PC-3 (cell line): ENCODE results near the gene TSGA10. TPM values are rescaled to one million over a fixed set of nuclear protein-coding genes. Genes with fewer than 3 reads are reported as not detected.

ENCODE experiments used
- ATAC-seq: fragments of 200-7000 bp; cut with Tn5 transposase; 2 replicates; pipeline ENCODE4 v1.9.1; 2020; ENCODE audit warnings: mild to moderate bottlenecking, moderate library complexity
- BruUV-seq: library from RNA; stranded (reverse); fragments of 400-500 nt; replicated peaks from 2 replicates; lab custom pipeline; 2021; lab: Mats Ljungman, UMichigan
- CTCF ChIA-PET: fragments of 300-600 bp; sonication (Branson Sonifier 250); formaldehyde crosslinking; loops from one replicate; lab custom pipeline; 2022; ENCODE audit warnings: antibody characterized with exemption; lab: Charles Lee
- POLR2A ChIA-PET: fragments of 300-600 bp; sonication (Branson Sonifier 250); formaldehyde crosslinking; loops from one replicate; lab custom pipeline; 2022; ENCODE audit warnings: antibody characterized with exemption; ENCODE audit not compliant: unreplicated experiment; lab: Charles Lee
- DNase-seq: peaks from one replicate; pipeline ENCODE4 v3.0.0-alpha.2; 2015
- H2AFZ ChIP-seq: fragments of 300-600 bp; sonication (generic); 2 replicates; pipeline ENCODE4 v1.6.0; 2016; ENCODE audit warnings: antibody characterized with exemption, low read length
- H3F3A ChIP-seq: fragments of 300-600 bp; sonication (generic); one replicate; pipeline ENCODE4 v1.6.0; 2017; ENCODE audit warnings: antibody characterized with exemption, low read length, control low read depth, mild to moderate bottlenecking; ENCODE audit not compliant: unreplicated experiment
- H3K27ac ChIP-seq: fragments of 300-600 bp; sonication (generic); 2 replicates; pipeline ENCODE4 v1.5.1; 2016; ENCODE audit warnings: mild to moderate bottlenecking, low read length
- H3K27me3 ChIP-seq: fragments of 300-600 bp; sonication (generic); 2 replicates; pipeline ENCODE4 v1.6.1; 2016; ENCODE audit warnings: low read length, mixed read lengths
- H3K36me3 ChIP-seq: fragments of 300-600 bp; sonication (generic); 2 replicates; pipeline ENCODE4 v1.6.1; 2016; ENCODE audit warnings: low read depth, mixed run types, low read length, mixed read lengths
- H3K4me1 ChIP-seq: fragments of 300-600 bp; sonication (generic); 2 replicates; pipeline ENCODE4 v1.5.1; 2016; ENCODE audit warnings: low read length; ENCODE audit not compliant: insufficient read depth
- H3K4me2 ChIP-seq: fragments of 300-600 bp; sonication (generic); 2 replicates; pipeline ENCODE4 v1.6.0; 2016; ENCODE audit warnings: low read length
- H3K4me3 ChIP-seq: fragments of 300-600 bp; sonication (generic); 2 replicates; pipeline ENCODE4 v1.5.1; 2016; ENCODE audit warnings: mild to moderate bottlenecking, low read length, mixed read lengths
- H3K79me2 ChIP-seq: fragments of 300-600 bp; sonication (generic); 2 replicates; pipeline ENCODE4 v1.6.1; 2017; ENCODE audit warnings: low read length, mixed read lengths
- H3K9ac ChIP-seq: fragments of 300-600 bp; sonication (generic); 2 replicates; pipeline ENCODE4 v1.6.0; 2016; ENCODE audit warnings: mild to moderate bottlenecking, low read length
- H3K9me2 ChIP-seq: fragments of 300-600 bp; sonication (generic); replicated peaks from 2 replicates; pipeline ENCODE4 v1.6.1; 2016; ENCODE audit warnings: mixed run types, low read length, mixed read lengths
- H3K9me3 ChIP-seq: fragments of 300-600 bp; sonication (generic); 2 replicates; pipeline ENCODE4 v1.6.1; 2016; ENCODE audit warnings: low read length, mixed read lengths
- H4K20me1 ChIP-seq: fragments of 300-600 bp; sonication (generic); 2 replicates; pipeline ENCODE4 v1.6.1; 2016; ENCODE audit warnings: low read length, mixed read lengths
- EZH2 ChIP-seq: fragments of 300-600 bp; sonication (generic); IDR thresholded peaks from one replicate; pipeline ENCODE4 v1.6.1; 2017; ENCODE audit warnings: antibody characterized with exemption, mild to moderate bottlenecking, low read length; ENCODE audit not compliant: unreplicated experiment
- EZH2phosphoT487 ChIP-seq: fragments of 300-600 bp; sonication (generic); IDR thresholded peaks from 2 replicates; pipeline ENCODE4 v1.6.1; 2018; ENCODE audit warnings: mild to moderate bottlenecking, antibody characterized with exemption, low read length, borderline replicate concordance
- intact Hi-C: fragments of 100-400 bp; cut with micrococcal nuclease; formaldehyde crosslinking; loops from 2 replicates; pipeline ENCODE4 v1.9.0; 2023
- total RNA-seq: library from RNA; depleted of rRNA; stranded (reverse); fragments of >200 nt; gene quantifications from 2 replicates; pipeline ENCODE4 v1.2.3, GENCODE V29; 2014
- TF ChIP-seq, protein P1 (sequence below): fragments of 300-600 bp; sonication (generic); conservative IDR thresholded peaks from 2 replicates; pipeline ENCODE4 v1.5.1; 2017; ENCODE audit warnings: antibody characterized with exemption, low read depth, mild to moderate bottlenecking, low read length

Gene TSGA10
- total RNA-seq, 1 experiment from 2014 or later, result 8.9 TPM

DNA sequence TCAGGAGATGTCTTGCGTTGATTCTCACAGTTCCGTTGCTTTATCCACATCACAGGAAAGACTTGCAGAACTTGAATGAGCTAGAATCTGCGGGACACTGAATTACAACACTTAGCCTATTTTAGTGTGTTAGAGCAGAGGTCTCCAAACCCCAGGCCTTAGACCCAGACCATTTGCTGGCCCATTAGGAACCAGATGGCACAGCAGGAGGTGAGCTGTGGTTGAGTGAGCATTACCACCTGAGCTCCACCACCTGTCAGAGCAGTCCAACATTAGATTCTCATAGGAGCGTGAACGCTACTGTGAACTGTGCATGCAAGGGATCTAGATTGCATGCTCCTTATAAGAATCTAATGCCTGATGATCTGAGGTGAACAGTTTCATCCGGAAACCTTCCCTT lies 30.1 kb upstream of the TSGA10 start:
- no peaks in the 10 kb centered on the region for H3K27me3 ChIP-seq
- no peaks in the 10 kb centered on the region for H3F3A ChIP-seq

DNA sequence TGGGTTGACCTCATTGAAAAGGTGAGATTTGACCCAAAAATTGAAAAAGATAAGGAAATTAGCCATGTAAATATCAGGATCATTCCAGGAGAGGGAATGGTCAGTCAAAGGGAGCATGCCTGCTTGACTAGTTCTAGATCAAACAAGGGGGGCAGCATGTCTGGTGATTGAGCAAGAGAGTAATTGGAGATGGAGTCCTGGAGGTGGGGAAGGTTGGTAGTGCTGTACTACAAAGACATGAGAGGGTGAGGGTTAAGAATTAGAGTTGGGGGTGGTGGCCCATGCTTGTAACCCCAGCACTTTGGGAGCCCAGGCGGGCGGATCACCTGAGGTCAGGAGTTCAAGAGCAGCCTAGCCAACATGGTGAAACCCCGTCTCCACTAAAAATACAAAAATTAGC lies 28.3 kb upstream of the TSGA10 start:
- Histone ChIP-seq H3K27ac (no peak overlapping the region), H3K9me2 (no peaks in the 10 kb centered on the region), H3K4me3 (peak overlapping the region; percentile 99), H3K79me2 (peaks cover 95% of the 10 kb centered on the region), H3K9me3 (no peaks in the 10 kb centered on the region), H3K4me2 (peak overlapping the region; percentile 78), H3F3A (no peaks in the 10 kb centered on the region), H3K4me1 (peaks cover 11% of the 10 kb centered on the region), H3K9ac (no peak overlapping the region), H4K20me1 (no peaks in the 10 kb centered on the region), H3K36me3 (0 out of 2 replicates have a peak, but pooled peaks cover 4% of the 10 kb centered on the region), H2AFZ (no peak overlapping the region), H3K27me3 (no peaks in the 10 kb centered on the region)
- ChIA-PET CTCF (no interaction called here), POLR2A (no interaction called here)
- DNase-seq, result peak; percentile 72
- intact Hi-C loops, result no loop called here
- ATAC-seq, result no peak
- no TSS peak for BruUV-seq
- TF ChIP-seq, protein P1, sequence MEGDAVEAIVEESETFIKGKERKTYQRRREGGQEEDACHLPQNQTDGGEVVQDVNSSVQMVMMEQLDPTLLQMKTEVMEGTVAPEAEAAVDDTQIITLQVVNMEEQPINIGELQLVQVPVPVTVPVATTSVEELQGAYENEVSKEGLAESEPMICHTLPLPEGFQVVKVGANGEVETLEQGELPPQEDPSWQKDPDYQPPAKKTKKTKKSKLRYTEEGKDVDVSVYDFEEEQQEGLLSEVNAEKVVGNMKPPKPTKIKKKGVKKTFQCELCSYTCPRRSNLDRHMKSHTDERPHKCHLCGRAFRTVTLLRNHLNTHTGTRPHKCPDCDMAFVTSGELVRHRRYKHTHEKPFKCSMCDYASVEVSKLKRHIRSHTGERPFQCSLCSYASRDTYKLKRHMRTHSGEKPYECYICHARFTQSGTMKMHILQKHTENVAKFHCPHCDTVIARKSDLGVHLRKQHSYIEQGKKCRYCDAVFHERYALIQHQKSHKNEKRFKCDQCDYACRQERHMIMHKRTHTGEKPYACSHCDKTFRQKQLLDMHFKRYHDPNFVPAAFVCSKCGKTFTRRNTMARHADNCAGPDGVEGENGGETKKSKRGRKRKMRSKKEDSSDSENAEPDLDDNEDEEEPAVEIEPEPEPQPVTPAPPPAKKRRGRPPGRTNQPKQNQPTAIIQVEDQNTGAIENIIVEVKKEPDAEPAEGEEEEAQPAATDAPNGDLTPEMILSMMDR, result no peak
- TF ChIP-seq EZH2phosphoT487 (no peak), EZH2 (no peak)

More for the DNA sequence above, 30.1 kb upstream of the TSGA10 start:
- H3K4me3 ChIP-seq, result no peak overlapping the region
- H3K9me3 ChIP-seq, result no peaks in the 10 kb centered on the region
- no peak overlapping the region for H3K9ac ChIP-seq
- BruUV-seq, result no TSS peak
- DNase-seq, result no peak
- peaks cover 83% of the 10 kb centered on the region for H3K79me2 ChIP-seq
- CTCF ChIA-PET, result no interaction called here
- peaks cover 11% of the 10 kb centered on the region for H3K4me1 ChIP-seq
- H3K36me3 ChIP-seq, result peaks cover 14% of the 10 kb centered on the region
- POLR2A ChIA-PET, result no interaction called here
- H3K27ac ChIP-seq, result no peak overlapping the region
- no peak for TF ChIP-seq EZH2
- no peak for TF ChIP-seq EZH2phosphoT487
- TF ChIP-seq, protein P1, result no peak
- ATAC-seq, result no peak
- intact Hi-C loops, result no loop called here
- H3K4me2 ChIP-seq, result no peak overlapping the region
- no peaks in the 10 kb centered on the region for H4K20me1 ChIP-seq
- no peaks in the 10 kb centered on the region for H3K9me2 ChIP-seq
- no peak overlapping the region for H2AFZ ChIP-seq

DNA sequence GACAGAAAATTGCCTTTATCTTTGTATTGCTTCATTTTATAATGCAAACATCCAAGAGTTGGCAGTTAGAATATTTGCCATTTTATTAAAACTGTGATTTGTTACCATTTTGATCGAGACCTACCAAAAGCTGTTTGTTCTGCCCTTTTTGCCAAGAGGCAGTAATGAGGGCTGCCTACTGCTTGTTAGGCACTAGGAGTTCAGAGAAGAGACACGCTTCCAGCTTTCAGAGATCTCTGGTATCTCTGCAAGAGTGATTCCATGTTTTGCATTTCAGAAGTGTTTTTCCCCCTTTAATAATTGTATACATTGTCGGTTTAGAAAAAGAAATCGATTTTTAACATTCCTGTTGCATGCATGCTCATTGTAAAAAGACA lies 26.9 kb upstream of the TSGA10 start:
- CTCF ChIA-PET, result no interaction called here
- POLR2A ChIA-PET, result interaction anchor here (0.6 to 1.0 kb wide), 2 partner anchors 41 to 156 kb away, joined by 3 to 21 read pairs; partner anchors contain the start of gene EIF5B
- no TSS peak for BruUV-seq

More for the DNA sequence above, 26.9 kb upstream of the TSGA10 start:
- no peak for ATAC-seq
- Histone ChIP-seq H3K27ac (peak overlapping the region; percentile 27), H3K36me3 (no peaks in the 10 kb centered on the region), H3K4me3 (peak overlapping the region; percentile 99), H4K20me1 (no peaks in the 10 kb centered on the region), H3K79me2 (peaks cover 91% of the 10 kb centered on the region), H2AFZ (peak overlapping the region; percentile 58), H3F3A (no peaks in the 10 kb centered on the region), H3K4me2 (peak overlapping the region; percentile 78), H3K27me3 (no peaks in the 10 kb centered on the region), H3K4me1 (peaks cover 11% of the 10 kb centered on the region), H3K9me3 (no peaks in the 10 kb centered on the region), H3K9ac (peak overlapping the region; percentile 87), H3K9me2 (no peaks in the 10 kb centered on the region)
- TF ChIP-seq, protein P1, result no peak
- TF ChIP-seq EZH2phosphoT487, result no peak
- intact Hi-C loops, result loop anchor here (1.0 to 2.0 kb wide), 3 partner anchors 27 to 155 kb away; partner anchors contain the start of genes C2orf15, LIPT1, TSGA10 and TXNDC9
- DNase-seq, result peak; percentile 18
